Transverse colon (tissue), 4 donors: ENCODE data around the gene C14orf119. TPM values are rescaled to one million over a fixed set of nuclear protein-coding genes. Genes with fewer than 3 reads are reported as not detected.

ENCODE experiments used
- DNase-seq: peaks from one replicate; pipeline ENCODE4 v3.0.0-alpha.2; 2019
- H3K27ac ChIP-seq, 4 donors: fragments of 200-600 bp; sonication (generic); 2 replicates each; pipeline ENCODE4 v1.5.1; 2016 to 2018; ENCODE audit warnings: inconsistent platforms in 4 of 4
- H3K27me3 ChIP-seq: fragments of 200-600 bp; sonication (generic); 2 replicates; pipeline ENCODE4 v1.5.1; 2017; ENCODE audit warnings: inconsistent platforms
- H3K36me3 ChIP-seq, 4 donors: fragments of 200-600 bp; sonication (generic); 2 replicates each; pipeline ENCODE4 v1.5.1; 2017 to 2019; ENCODE audit warnings: inconsistent platforms in 4 of 4
- H3K4me1 ChIP-seq, 4 donors: fragments of 200-600 bp; sonication (generic); 2 replicates each; pipeline ENCODE4 v1.5.1; 2017 to 2020; ENCODE audit warnings: inconsistent platforms in 4 of 4
- H3K4me3 ChIP-seq, 4 donors: fragments of 200-600 bp; sonication (generic); 1 replicate in 1 of 4; 2 replicates in 3 of 4; pipeline versions ENCODE4 v1.5.1 to v1.6.1; 2017 to 2019; ENCODE audit warnings: inconsistent platforms in 4 of 4
- H3K9me3 ChIP-seq, 2 donors: fragments of 200-600 bp; sonication (generic); 2 replicates each; pipeline ENCODE4 v1.5.1; 2017 to 2019; ENCODE audit warnings: inconsistent platforms in 2 of 2
- CTCF ChIP-seq, 5 experiments: fragments of 200-600 bp in 3 of 5; fragments of 450-650 bp in 2 of 5; sonication (generic) in 3 of 5; IDR thresholded peaks; 1 replicate in 2 of 5; 2 replicates in 3 of 5; pipeline ENCODE4 v1.5.1; 2016 to 2017; ENCODE audit warnings: antibody characterized with exemption in 5 of 5, inconsistent platforms in 3 of 5, mild to moderate bottlenecking in 2 of 5, moderate library complexity in 1 of 5
- EP300 ChIP-seq: sonication (generic); formaldehyde crosslinking; IDR thresholded peaks from one replicate; pipeline ENCODE4 v1.6.1; 2017; ENCODE audit warnings: antibody characterized with exemption, low read depth
- POLR2A ChIP-seq: fragments of 450-650 bp; IDR thresholded peaks from one replicate; pipeline ENCODE4 v1.6.1; 2016; ENCODE audit warnings: antibody characterized with exemption, mild to moderate bottlenecking, moderate library complexity
- POLR2AphosphoS5 ChIP-seq, 3 donors: sonication (generic); formaldehyde crosslinking; IDR thresholded peaks; one replicate each; pipeline ENCODE4 v1.6.1; 2016; ENCODE audit warnings: antibody characterized with exemption in 3 of 3
- WGBS, 2 donors: methylation state at CpG; one replicate each; pipeline ENCODE4 v1.1.5; 2018; ENCODE audit warnings: low coverage in 1 of 2; 5-methylcytosine and 5-hydroxymethylcytosine counted together
- in situ Hi-C, 4 donors: fragments of 200-750 bp; cut with MboI; loops; one replicate each; pipeline versions ENCODE4 v1.15.0 to v1.15.1; 2017; ENCODE audit warnings: low sequenced_read_pairs in 3 of 4, low pct_ligation_motif_present in 1 of 4, low pct_unique_long_range_greater_than_20kb in 1 of 4
- intact Hi-C: fragments of 100-400 bp; cut with DNase I; formaldehyde crosslinking; loops from one replicate; pipeline ENCODE4 v1.15.1; 2023; ENCODE audit warnings: low total_unique reads
- total RNA-seq, 4 donors: library from RNA; depleted of rRNA; stranded (reverse); fragments of >200 nt; gene quantifications; one replicate each; pipeline ENCODE4 v1.1.0, GENCODE V29; 2016

C14orf119 gene
- total RNA-seq, 4 donors from 2014 or later, result 3.6 to 33.7 (median 32.0) TPM

DNA sequence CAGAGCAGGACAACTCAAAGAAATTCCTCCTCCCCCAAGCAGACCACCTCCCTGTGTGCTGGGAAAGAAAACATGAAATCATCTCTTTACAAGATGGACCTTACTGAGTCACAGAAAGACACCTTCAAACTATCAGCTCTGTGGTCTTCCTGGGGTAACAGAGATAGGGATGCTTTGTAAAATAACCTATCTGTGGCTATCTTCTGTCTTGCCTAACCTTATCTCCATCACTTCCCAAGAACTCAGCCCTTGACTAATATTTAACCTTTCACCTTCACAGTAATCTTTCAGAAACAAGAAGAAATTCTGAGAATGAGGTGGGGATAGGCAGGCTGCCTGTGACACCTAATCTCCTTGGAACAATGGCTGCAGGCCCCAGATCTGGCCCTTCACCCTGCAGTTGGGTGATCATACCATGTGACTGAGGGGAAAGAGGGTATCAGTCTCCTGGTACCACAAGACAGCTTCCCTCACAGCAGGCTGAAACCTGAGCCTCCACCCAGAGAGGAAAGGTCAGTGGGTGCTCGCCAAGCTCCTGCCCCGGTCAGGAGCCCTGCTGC lies 51.1 kb downstream of the C14orf119 start:
- Histone ChIP-seq H3K9me3 (no peaks in the 10 kb centered on the region), H3K27me3 (no peaks in the 10 kb centered on the region), H3K27ac (peak overlapping the region in 3 of 4 donors; percentile 19 to 39 (median 20)), H3K36me3 (no peaks in the 10 kb centered on the region), H3K4me1 (peaks cover 0 to 7% (median 0%) of the 10 kb centered on the region in 4 donors), H3K4me3 (no peak overlapping the region)
- intact Hi-C loops, result no loop called here
- 96% methylated on average over 2 of the region's 2 CpGs; no CpG with 5 or more reads in 1 of the 2 donors for WGBS, 2 donors
- no peak for DNase-seq
- no peak for TF ChIP-seq CTCF (IDR thresholded peaks at IDR 0.05)
- no peak for TF ChIP-seq POLR2A
- no peak for TF ChIP-seq POLR2AphosphoS5 (IDR thresholded peaks at IDR 0.05)
- TF ChIP-seq EP300, result no peak
- in situ Hi-C loops, result no loop called here

- Histone ChIP-seq H3K27ac (peak overlapping the region in 2 of 4 donors; percentile 19 to 41), H3K4me1 (peaks cover 0 to 6% (median 0%) of the 10 kb centered on the region in 4 donors), H3K9me3 (no peaks in the 10 kb centered on the region), H3K36me3 (no peaks in the 10 kb centered on the region), H3K27me3 (no peaks in the 10 kb centered on the region), H3K4me3 (no peak overlapping the region)
- DNase-seq, result no peak
- 96 to 97% methylated on average over 4 of the region's 4 CpGs for WGBS, 2 donors
- TF ChIP-seq POLR2A (no peak), CTCF (IDR thresholded peaks at IDR 0.05) (no peak), POLR2AphosphoS5 (IDR thresholded peaks at IDR 0.05) (no peak), EP300 (no peak)
- intact Hi-C loops (no loop called here), in situ Hi-C loops (no loop called here)
Measured at GRCh38 chr14:23146980-23147379, 51.7 kb downstream of the C14orf119 start.

DNA sequence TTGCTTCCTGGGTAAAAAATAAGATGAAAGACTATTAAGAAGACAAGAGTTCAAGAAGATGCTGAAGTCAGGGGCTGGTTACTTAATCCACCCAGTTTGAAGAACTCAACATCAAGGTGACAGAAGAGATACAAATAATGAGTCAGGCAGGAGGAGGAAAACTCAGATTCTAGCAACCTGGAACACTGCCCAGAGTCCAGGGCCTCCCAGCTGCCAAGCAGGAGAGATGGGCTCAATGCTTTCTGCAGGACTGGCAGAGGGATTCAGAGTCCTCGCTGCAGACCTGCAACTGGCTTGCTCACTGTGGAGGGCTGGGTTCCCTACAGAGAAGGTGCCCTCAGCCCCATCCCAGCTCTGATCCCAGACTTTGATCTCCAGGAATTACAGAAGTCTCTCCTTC lies 52.4 kb downstream of the C14orf119 start:
- TF ChIP-seq CTCF (IDR thresholded peaks at IDR 0.05), result no peak
- TF ChIP-seq EP300, result no peak
- no peak for TF ChIP-seq POLR2AphosphoS5 (IDR thresholded peaks at IDR 0.05)
- TF ChIP-seq POLR2A, result no peak
- Histone ChIP-seq H3K27ac (peak overlapping the region in 3 of 4 donors; percentile 37 to 63 (median 41)), H3K4me1 (peaks cover 0 to 3% (median 0%) of the 10 kb centered on the region in 4 donors), H3K4me3 (no peak overlapping the region), H3K36me3 (no peaks in the 10 kb centered on the region), H3K27me3 (no peaks in the 10 kb centered on the region), H3K9me3 (no peaks in the 10 kb centered on the region)
- in situ Hi-C loops (no loop called here), intact Hi-C loops (no loop called here)
- no peak for DNase-seq
- 88% methylated on average over 1 of the region's 1 CpG; no CpG with 5 or more reads in 1 of the 2 donors for WGBS, 2 donors

GRCh38 chr14:23148591-23149249 lies 53.4 kb downstream of the C14orf119 start:
- DNase-seq, result no peak
- Histone ChIP-seq H3K27me3 (no peaks in the 10 kb centered on the region), H3K36me3 (no peaks in the 10 kb centered on the region), H3K4me3 (no peak overlapping the region), H3K9me3 (no peaks in the 10 kb centered on the region), H3K27ac (peak overlapping the region in 3 of 4 donors; percentile 37 to 63 (median 41)), H3K4me1 (peaks cover 5 to 11% (median 8%) of the 10 kb centered on the region in 4 donors)
- WGBS, 2 donors, result 74 to 85% methylated on average over 3 to 5 of the region's 5 CpGs
- in situ Hi-C loops, result no loop called here
- intact Hi-C loops, result no loop called here
- TF ChIP-seq POLR2A (no peak), POLR2AphosphoS5 (IDR thresholded peaks at IDR 0.05) (no peak), CTCF (IDR thresholded peaks at IDR 0.05) (no peak), EP300 (no peak)
